NCI-H748 (cell line): ENCODE results near the gene ANKH.

Experiments
- DNase-seq: peaks from one replicate; lab custom pipeline; 2025; ENCODE audit not compliant: unreplicated experiment; lab: John Stamatoyannopoulos, UW

ANKH gene

DNA sequence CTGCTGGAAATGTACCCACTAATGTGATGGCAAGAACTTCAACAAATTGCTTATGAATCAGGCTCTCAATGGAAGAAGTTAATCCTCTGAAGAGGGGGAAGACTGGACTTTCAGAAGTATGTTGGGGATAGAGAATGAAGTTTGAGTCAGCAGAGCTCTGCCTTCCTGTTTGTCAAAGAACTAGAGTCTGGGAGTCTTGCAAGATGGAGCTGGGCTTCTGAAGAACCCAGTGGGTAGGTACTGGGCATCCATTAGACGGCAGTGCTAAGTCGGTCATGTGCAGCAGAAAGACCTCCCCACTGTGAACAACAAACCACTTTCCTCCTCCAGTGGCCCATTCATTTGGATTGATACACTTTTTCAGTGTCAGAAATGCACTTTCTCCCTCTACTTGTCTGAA lies 172.4 kb downstream of the ANKH start:
- no peak for DNase-seq

DNA sequence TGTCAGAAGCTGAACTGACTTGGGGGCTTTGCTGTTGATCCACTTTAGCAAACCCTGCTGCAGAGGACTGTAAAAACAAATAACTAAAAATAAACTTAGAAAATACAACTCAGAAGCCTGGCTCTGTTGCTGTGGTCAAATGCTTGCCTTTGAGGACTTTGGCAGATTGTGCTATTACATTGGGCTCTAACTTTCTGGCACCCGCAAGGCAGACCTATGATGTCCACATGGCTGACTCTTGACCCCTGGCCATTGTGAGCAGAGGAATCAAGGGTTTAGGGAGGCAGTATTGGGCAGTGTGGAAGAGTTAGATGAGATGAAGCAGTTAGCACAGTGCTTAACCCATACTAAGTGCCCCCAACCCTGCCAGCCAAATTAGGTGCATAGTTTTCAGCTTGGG lies 173.1 kb downstream of the ANKH start:
- DNase-seq = no peak

DNA sequence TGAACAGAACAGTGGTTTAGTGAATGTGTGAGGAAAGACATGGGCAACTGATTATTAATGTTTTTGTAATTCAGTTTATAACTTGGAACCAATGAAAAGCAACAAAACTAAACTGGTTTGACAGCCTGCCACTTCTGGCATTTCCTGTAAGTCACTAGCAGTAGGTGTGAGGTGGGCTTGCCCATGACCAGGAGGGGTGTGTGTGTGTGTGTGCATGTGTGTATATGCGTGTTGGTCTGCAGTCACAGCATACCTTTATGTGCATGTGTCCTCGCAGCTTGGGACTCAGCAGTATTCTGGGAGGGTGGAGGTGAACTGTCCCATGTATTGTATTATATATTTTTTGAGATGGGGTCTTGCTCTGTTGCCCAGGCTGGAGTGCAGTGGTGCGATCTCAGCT lies 174.7 kb downstream of the ANKH start:
- no peak for DNase-seq

DNA sequence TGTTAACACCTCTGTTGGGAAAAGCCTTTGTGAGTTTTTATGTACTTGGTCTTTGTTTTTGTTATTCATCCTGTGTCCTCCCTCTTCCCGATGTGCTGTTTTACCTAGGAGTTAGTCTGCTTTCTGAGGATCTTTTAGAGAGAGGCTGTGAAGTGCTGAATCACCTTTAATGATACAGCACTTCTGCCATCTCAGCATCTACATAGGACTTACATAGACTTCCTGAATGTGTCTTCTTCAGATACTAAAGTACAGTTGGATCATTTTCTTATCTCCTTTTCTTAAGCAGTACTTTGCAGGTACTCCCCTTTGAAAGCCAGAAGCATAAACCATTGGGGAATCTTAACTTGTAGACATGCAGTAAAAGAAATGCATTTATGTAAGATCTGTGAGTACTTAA lies 175.5 kb downstream of the ANKH start:
- DNase-seq = no peak

DNA sequence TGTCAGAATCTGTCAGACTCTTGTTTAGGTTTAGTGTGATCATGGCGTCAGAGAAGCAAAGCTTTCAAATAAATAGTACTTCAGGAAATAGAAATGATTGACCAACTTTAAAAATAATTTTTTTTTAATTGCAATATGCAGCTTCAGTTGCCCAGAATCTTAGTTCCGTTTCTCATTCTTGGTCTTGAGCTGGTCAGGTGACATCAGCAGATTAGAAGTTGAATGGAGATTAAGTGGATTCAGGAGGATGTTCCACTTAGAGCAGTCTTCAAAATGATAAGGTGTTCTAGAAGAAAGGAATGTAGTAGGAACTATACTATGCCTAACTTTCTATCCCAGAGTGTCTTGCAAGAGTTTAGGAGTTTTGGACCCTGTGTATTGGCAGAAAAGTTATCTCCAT lies 176.4 kb downstream of the ANKH start:
- no peak for DNase-seq

DNA sequence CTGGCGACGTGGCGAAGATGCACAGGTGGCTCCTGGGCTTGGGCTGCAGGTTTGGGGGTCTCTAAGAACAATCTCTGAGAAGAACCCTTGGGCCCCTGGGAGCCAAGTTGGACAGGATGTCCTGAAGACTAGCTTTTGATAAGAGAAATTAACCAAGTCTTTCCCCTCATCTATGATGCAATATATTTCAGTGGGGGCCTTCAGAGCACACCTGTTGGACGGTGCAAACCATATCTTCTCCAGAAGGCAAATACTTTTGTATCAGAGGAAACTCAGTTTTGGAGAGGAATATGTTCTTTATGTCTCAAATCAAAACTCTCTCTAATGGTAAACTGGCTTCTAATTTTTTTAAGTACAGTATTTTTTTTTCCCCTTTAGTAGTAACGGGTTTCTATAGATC lies 178.5 kb downstream of the ANKH start:
- DNase-seq = no peak

DNA sequence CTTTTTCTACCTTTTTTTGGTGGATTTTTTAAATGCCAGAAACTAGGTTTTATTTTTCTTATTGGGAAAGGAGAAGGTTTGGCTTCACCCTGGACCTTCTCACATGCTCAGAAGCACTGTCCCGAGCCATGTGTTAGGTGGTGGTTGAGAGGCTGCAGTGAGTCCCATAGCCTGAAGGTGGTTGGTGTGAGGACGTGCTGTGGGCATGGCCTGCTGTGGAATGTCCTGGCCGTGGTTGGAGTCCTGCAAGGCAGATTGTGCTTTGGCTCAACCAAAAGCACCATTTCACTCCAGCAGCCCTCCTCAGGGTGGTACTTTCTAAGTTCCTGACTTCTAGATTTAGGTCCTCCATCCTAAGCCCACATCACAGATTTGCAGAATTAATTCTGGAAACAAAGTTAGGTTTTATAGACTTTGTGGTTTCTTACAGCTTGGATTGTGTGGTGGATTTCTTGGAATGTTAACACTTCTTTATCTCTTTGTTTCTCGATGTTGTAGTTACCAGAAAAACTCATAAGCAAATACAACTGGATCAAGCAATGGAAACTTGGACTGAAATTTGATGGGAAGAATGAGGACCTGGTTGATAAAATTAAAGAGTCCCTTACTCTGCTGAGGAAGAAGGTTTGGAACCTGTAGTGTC lies 184.4 kb downstream of the ANKH start:
- no peak for DNase-seq

DNA sequence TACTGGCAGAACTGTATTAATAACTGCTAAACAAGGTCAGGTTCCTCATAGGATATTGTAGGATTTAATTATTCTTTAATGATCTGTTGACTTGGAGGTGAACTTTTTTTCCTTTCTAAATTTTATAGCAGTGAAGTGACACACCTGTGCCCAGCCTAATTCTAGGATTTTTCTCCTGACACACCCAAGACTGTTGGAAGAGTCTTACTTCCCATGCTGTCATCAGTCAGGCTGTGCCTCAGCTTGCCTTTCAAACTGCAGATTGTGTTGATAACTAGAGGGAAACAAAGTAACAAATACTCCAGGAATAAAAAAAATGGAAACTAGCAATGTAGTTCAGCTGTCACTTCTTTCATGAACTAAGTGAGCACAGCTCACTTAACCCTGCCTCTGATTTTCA lies 185.1 kb downstream of the ANKH start:
- DNase-seq = no peak

DNA sequence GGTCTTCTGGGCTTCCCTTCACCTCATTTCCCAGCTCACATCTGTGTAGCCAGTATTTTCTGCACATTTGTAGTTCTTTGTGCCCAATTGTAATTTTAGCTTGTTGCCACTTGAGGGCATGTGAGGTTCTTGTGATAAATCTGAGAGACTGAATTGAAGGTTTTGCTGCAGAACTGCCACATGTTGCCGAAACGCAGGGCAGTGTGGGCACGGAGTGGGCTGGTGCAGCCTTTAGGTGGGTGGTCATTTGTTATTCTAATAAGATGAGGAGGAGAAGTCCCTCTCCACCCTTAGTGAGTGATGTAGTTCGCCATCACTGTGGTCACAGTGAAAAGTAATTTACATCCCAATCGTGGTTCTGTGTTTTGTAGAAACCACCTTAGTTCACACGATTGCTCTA lies 185.8 kb downstream of the ANKH start:
- peak; percentile 87 for DNase-seq

DNA sequence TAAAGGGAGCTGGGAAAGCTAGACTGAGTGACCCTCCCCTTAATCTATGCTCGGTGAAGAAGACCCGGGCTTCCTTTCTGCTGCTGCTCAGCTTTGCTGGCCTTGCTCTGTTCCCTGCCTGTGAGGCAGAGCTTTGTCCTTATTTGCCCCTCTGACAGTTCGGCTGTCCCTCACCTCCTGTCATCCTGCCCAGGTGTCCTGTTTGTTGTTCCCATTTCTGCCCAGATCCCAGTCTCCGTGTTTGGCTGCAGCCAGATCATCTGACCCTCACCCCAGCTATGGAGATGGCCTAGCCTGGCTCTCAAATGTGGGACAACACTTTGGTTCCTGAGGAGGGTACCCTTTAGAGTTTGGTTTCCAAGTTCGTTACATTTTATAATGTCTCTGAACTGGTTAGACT lies 186.8 kb downstream of the ANKH start:
- no peak for DNase-seq

DNA sequence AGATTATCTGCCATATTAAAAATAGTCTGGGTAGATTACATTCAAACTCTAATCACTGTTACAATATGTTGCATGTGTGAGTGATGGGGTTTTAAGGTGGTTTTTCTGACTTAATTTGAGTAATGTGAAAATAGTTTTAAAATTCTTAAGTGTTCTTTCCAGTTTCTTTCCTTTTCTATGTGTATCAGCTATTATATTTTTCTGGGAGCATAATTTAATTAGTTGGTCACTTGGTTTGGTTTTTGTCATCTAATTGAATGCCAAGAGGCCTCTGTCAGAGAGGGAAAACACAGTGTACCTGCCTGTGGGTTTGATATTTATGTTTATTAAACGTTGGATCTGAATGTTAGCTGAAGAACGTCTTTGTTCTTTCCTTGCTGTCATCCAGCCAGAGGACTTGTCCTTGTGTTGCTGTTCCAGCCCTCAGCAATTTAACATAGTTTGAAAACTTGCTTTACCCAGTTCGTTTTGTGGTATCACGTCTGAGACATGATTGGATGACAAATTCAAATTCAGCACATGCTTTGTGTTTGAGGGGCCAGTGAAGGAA lies 187.6 kb downstream of the ANKH start:
- no peak for DNase-seq

DNA sequence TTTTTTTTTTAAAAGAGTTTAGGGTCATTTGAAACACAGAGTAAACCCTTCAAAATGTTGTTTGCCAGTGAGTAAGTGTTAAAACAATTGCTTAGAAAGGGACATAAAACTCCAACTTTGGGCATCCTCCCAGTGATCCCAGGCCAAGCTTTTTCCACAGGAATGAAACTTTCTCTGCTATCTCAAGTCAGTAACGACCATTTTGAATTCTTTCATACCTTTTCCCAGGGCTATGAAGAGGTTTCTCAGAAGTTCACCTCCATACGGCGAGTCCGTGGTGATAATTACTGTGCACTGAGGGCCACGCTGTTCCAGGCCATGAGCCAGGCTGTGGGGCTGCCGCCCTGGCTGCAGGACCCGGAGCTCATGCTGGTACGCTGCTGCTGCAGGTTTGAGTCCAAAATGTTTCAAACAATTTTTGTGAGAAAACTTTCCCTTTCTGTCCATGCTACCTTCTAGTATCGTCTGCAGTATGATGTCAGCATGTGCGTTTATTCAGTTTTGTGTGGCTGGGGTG lies 190.3 kb downstream of the ANKH start:
- no peak for DNase-seq

DNA sequence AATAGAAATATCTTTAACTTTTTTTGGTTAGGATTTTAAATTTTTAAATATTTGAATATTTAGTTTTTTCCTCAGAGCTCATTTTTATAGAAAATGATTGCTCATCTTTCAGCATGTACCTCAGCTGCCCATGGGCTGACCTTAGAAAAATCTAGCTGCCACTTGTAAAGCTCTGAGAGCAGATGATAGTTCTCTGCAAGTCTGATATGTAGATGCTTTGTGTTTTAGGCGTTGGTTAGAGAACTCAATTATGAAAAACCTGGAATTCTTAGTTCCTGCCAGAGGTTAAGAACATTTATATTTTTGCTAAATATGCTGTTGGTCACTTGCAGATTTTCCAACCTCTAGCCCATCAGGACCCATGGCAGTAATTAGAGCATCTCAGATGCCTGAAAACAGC lies 192.0 kb downstream of the ANKH start:
- no peak for DNase-seq

DNA sequence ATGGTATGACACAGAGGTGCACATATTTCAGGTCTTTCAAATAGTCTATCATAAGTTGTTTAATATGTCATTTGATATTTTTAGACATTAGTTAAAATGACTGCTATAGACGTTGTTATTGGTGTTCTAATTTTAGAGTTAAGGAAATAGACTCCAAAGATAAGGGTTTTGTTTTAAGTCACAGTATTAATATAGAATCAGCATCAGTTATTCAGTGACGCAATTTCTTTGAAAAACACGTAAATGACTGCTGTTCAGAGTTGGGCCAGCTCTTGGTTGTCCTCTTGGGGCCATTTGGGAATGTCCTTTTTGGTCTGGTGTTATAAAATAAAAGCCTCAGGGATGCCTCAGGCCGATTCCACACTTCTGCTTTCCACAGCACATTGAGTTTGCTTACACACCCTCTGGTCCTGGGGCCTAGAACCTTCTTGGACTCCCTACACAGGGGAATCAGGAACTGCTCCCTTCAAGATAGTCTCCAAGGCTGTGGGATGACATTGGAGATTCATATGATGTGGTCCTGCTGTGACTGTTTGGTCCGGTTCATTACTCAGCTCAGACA lies 192.7 kb downstream of the ANKH start:
- no peak for DNase-seq

DNA sequence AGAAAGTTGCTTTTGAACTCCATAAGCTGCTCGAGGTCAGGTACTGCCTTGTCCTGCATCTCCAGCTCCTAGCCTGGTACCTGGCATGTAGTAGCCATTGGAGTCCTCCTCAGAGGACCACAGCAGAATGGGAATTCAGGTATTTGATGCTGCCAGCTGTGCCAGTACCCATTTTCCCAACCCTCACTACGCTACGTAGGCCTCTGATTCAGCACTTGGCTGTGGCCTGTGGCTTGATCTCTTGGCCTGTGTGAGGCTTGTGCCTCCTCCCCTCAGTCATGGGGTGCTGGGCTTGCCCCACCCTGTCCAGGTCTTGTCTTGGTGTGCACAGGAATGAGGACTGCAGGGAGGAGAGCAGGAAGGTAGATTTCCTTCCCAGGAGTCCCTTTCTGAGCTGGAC lies 195.3 kb downstream of the ANKH start:
- no peak for DNase-seq

DNA sequence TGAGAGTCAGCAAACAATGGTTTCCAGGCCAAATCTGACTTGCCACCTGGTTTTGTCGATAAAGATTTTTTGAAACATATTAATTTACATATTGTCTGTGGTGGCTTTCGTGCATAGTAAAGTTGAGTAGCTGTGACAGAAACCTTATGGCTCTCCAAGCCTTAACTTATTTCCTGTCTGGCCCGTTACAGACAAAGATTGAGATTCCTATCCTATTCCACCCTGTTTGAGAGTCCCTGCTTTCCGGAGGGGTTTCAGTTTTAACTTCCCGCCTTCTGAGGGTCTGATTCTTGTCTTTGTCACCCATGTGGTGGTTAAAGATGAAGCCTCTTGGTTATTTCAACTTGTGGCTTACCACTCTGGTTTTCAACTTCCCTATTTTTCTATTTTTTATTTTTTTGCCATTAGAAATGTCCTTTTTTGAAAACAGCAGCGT lies 195.7 kb downstream of the ANKH start:
- DNase-seq = no peak

DNA sequence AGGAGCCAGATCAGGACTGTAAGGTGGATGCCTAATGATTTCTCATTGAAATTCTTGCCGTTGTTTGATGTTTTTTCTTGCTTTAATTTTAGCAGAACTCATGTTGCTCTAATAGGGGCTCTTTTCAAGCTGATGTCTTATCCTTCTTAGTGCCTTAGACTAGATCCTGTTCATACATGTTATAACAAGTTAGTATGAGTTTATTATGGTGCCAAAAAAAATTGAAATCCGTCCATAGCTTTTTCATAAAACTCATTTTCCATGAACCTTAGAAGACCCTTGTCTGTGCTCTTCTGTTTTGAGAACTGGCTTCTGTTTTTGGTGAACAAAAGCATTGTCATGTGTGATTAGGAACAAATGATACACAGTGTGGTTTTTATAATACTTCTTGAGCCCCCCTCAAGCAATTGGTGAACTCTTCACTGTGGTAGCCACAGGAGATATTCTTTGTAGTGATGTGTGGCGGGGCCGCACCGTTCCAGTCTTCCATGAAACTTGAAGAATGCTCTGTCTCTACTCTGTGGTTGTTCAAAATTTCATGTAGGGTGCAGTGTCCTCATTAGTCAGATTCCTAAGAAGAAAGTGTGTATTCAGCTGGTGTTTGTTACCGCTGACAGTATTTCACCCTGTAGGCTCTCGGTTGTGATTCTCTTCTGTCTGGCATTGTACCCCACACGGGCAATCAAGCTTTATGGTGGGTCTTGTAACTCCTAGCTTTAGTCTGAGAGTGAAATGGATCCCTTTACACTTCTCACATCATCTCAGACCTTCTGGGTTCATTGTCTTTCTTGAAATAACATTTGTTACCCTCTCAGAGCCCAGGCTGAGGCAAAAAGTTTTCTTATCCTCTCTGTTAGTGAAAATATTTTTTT lies 196.4 kb downstream of the ANKH start:
- DNase-seq = no peak

DNA sequence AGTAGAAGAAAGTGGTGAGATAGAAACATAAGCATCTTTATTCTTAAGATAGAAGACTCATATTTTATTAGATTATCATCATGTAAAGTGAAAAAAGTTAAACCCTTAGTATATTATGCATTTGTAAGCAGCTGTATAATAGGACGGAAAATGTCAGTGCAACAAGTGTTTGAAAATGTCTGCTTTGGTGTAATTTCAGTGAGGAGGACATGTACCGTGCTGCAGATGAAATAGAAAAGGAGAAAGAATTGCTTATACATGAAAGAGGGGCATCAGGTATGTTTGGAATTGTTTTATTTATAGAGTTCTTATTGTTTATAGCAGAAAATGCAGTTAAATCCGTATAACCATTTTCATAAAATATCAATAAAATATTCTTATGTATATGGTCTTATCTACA lies 198.1 kb downstream of the ANKH start:
- DNase-seq = no peak

DNA sequence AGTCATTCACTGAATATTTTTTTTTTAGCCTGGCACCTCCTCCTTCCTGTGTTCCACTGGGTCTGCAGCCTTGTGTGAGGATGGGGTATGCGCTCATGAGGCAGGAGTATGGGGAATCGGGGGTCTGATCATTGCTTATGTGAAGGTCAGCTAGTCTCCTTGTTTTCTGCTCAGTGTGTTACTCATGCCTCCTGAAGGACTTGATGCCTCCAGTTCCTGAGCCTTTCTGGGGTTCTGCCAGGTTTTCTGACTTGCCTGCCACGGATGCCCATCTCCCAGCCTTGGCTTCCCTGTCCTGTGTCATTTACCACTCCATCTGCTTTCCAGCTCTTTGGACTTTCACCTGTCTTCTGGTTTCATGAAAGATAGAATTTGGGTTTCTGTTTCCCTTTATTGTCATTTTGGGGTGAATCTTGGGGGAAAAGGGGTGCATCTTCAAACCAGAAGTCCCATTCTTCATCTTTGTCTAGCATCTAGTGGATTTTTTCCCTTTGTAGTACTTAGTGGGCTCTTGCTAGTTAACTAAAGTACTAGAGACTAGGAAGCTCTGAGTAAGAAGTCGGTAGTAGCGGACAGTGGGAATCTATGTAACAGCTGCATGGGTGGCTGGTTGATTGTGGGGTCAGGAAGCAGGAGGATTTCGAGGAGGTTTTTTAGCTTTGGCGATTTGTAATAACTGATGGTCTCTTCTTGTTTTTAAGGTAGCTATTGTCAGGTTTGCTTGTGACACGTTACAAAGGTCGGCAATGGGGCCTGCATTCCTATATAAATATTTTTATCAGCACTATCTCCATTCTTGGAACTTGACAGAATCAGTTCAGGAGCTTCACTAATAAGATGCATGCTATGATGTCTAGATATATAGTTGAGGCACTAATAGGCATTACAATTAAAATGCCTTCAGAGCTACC lies 198.8 kb downstream of the ANKH start:
- no peak for DNase-seq

DNA sequence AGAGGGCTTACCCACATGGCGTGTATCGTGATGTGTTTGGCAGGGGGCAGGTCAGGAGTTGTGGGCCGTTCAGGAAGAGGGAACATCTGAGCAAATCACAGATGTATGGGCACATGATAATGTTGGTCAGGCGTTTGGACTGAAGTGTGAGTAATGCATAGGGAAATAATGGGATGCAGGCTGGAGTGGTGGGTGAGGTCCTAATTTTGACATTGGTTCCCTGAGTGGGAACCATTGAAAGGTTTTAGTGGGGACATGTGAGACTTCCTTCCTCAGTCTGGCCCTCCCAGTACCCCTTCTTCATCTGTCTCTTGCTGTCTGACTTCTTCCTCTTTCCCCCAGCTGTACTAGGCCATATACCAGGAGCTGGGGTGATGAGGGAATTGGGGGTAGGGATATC lies 199.5 kb downstream of the ANKH start:
- DNase-seq = no peak

DNA sequence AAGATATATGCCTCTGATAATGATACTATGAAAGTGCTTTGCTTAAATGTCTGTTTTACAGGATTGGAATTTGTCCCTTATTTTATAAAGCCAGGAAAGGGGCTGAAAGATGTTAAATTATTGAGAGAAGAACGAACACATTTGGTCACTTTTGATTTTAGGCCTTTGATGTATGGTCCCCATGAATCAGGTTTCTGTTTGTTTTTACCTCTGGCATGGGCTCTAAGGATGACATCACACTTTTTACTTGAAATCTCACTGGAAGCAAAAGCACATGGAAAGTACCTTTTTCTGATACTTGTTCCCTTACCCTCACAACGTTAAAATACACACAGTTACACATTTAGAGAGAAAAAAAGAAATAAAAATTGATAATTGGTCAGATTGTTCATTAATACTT lies 200.2 kb downstream of the ANKH start:
- no peak for DNase-seq
